Measurements from ENCODE around the gene OAS3.

- TF ChIP-seq CTCF (IDR thresholded peaks at IDR 0.05) = no peak
- TF ChIP-seq ELF4 (CRISPR knock-in tag; IDR thresholded peaks at IDR 0.05; ENCODE audit: low read depth) = no peak
Observed at GRCh38 chr12:112979041-112979680, 40.9 kb downstream of the OAS3 start.

Data from WTC11 (cell line).